HG03457 (cell line): ENCODE results near the gene GGACT.

Source experiments
- ATAC-seq: cut with Tn5 transposase; IDR thresholded peaks from one replicate; pipeline ENCODE4 v1.9.1; 2021; ENCODE audit warnings: moderate number of reproducible peaks; ENCODE audit not compliant: unreplicated experiment

The GGACT gene

DNA sequence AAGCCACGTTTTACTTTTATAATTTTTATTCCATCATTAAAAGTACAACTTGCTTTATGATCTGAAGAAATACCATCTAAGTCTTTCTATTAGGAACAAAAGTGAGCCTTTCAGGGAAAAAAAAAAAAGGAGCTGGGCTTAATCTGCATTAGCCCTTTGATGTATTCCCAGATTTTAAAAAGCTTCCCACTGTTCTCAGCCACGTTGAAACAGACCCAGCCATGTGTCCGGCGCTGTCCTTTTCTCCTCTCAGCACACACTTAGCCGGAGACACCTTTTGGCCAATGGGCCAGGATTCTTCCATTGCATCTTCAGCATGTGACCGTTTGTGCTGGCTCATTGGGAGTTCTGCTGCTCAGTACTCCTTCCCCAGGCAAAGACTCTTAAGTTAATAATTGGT lies 105.5 kb downstream of the GGACT start:
- ATAC-seq, result no peak

DNA sequence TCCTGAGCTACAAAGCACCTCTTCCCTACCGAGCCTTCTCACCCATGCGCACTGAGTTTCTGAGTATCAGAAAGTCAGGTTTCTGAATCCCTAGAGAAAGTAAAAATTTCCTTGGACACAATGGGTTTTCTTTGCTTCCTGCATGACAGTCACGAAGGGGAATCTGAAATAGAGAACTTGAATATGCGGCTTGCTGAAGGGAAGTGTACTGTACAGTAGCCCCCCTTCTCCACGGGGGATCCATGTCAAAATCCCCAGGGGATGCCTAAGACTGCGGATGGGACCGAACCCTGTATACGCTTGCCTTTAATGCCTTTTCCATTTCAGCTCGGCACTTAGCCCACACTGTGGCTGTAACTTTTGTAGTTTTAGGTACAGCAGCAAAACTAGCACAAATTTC lies 107.9 kb downstream of the GGACT start:
- ATAC-seq, result no peak
